ENCODE data around the gene TRPM2. TPM values are rescaled to one million over a fixed set of nuclear protein-coding genes. Genes with fewer than 3 reads are reported as not detected.

TRPM2 gene
- total and polyA plus RNA-seq, 2 donors (not counting 3 experiments of a cell fraction or from before 2014, with no cell fraction given), result not detected

DNA sequence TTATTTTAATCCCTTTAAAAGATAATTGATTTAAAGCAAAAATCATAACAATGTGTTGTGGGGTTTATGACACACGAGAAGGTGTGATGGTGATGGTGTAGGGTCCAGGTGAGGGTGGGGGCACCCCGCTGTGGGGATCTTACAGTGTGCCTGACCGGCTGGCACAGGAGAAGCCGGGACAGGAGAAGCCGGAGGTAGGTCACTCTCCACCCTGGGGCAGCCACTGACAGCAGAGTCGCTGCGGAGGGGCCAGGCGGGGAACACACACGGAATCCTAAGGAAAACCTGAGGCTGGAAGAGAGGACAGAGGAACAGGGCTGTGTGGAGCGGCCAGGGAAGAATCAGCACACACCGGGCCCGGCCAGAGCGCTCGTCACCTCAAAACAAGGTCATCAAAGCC lies 97.6 kb downstream of the TRPM2 start:
- Histone ChIP-seq H3K9me1 (replicated peaks; ENCODE audit: control insufficient read depth, extremely low read depth, insufficient read depth, low read length) (no peaks in the 10 kb centered on the region), H2AFZ (ENCODE audit: low read depth, low read length) (no peak overlapping the region), H4K20me1 (replicated peaks; ENCODE audit: control insufficient read depth, extremely low read depth, insufficient read depth, low read length) (no peaks in the 10 kb centered on the region), H3K27me3 (ENCODE audit: control insufficient read depth in 2 of 2, insufficient read depth in 2 of 2, low read length in 2 of 2) (peaks cover 0 to 3% of the 10 kb centered on the region in 2 experiments), H3K4me1 (ENCODE audit: control insufficient read depth, extremely low read depth, insufficient read depth, low read length) (no peaks in the 10 kb centered on the region), H3K9ac (replicated peaks; ENCODE audit: extremely low read depth, insufficient read depth, low read length) (no peak overlapping the region), H3K4me3 (replicated peaks in 1 of 3; ENCODE audit: insufficient read depth in 1 of 3, low read depth in 1 of 3, low read length in 3 of 3) (no peak overlapping the region), H3K27ac (ENCODE audit: insufficient read depth, low read depth, low read length) (no peak overlapping the region), H3K79me2 (ENCODE audit: control insufficient read depth, insufficient read depth, low read length) (no peaks in the 10 kb centered on the region), H3K9me3 (replicated peaks; ENCODE audit: control insufficient read depth, insufficient read depth, low read length) (no peaks in the 10 kb centered on the region), H3K4me2 (ENCODE audit: insufficient read depth, low read length) (no peak overlapping the region), H3K36me3 (ENCODE audit: control insufficient read depth in 2 of 2, extremely low read depth in 1 of 2, insufficient read depth in 2 of 2, low read length in 2 of 2) (no peaks in the 10 kb centered on the region)
- no TSS peak for BruUV-seq (replicated peaks)
- FAIRE-seq (no peak), DNase-seq (ENCODE audit: low read depth, low spot score) (no peak)
- TF ChIP-seq JUN (IDR thresholded peaks at IDR 0.05; ENCODE audit: borderline replicate concordance, insufficient read depth, insufficient read length, low read depth), result no peak
- TF ChIP-seq FOS (IDR thresholded peaks at IDR 0.05; ENCODE audit: borderline replicate concordance, insufficient read depth, low read length), result no peak
- no peak for TF ChIP-seq EZH2 (IDR thresholded peaks at IDR 0.05; ENCODE audit: borderline replicate concordance, low read depth, low read length, severe bottlenecking)
- TF ChIP-seq, protein P1, sequence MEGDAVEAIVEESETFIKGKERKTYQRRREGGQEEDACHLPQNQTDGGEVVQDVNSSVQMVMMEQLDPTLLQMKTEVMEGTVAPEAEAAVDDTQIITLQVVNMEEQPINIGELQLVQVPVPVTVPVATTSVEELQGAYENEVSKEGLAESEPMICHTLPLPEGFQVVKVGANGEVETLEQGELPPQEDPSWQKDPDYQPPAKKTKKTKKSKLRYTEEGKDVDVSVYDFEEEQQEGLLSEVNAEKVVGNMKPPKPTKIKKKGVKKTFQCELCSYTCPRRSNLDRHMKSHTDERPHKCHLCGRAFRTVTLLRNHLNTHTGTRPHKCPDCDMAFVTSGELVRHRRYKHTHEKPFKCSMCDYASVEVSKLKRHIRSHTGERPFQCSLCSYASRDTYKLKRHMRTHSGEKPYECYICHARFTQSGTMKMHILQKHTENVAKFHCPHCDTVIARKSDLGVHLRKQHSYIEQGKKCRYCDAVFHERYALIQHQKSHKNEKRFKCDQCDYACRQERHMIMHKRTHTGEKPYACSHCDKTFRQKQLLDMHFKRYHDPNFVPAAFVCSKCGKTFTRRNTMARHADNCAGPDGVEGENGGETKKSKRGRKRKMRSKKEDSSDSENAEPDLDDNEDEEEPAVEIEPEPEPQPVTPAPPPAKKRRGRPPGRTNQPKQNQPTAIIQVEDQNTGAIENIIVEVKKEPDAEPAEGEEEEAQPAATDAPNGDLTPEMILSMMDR (IDR thresholded peaks at IDR 0.05; ENCODE audit: extremely low read depth in 1 of 2, insufficient read depth in 1 of 2, low read depth in 1 of 2, low read length in 2 of 2), result no peak
- TF ChIP-seq GATA2 (IDR thresholded peaks at IDR 0.05; ENCODE audit: insufficient read depth, insufficient read length, low read depth, low read length), result no peak
- no peak for TF ChIP-seq MYC (IDR thresholded peaks at IDR 0.05; ENCODE audit: low read depth, low read length)
- no peak for TF ChIP-seq POLR2A (IDR thresholded peaks at IDR 0.05; ENCODE audit: low read depth, low read length)
- TF ChIP-seq MAX (IDR thresholded peaks at IDR 0.05; ENCODE audit: insufficient read depth, insufficient read length), result no peak
- TF ChIP-seq POLR2AphosphoS5 (IDR thresholded peaks at IDR 0.05; ENCODE audit: insufficient read depth, low read depth, low read length), result no peak
- ChIA-PET CTCF (no interaction called here), POLR2A (no interaction called here)
- dilution Hi-C loops (cut with MboI; ENCODE audit: extremely low pct_ligation_motif_present, low sequenced_read_pairs), result no loop called here
- intact Hi-C loops (cut with micrococcal nuclease), result loop anchor here (10.0 kb wide), 1 partner anchor 106 kb away; no protein-coding TSS in a partner anchor

Measured in endothelial cell of umbilical vein (primary cell).